PC-3 (cell line): ENCODE measurements around the gene PRPF40B.

Experiments
- CTCF ChIP-seq: fragments of 300-600 bp; sonication (generic); conservative IDR thresholded peaks from 2 replicates; pipeline ENCODE4 v1.5.1; 2017; ENCODE audit warnings: antibody characterized with exemption, low read depth, mild to moderate bottlenecking, low read length
- EZH2 ChIP-seq: fragments of 300-600 bp; sonication (generic); IDR thresholded peaks from one replicate; pipeline ENCODE4 v1.6.1; 2017; ENCODE audit warnings: antibody characterized with exemption, mild to moderate bottlenecking, low read length; ENCODE audit not compliant: unreplicated experiment

GRCh38 chr12:49635656-49636055, 12.3 kb downstream of the PRPF40B start:
- TF ChIP-seq CTCF, result no peak
- no peak for TF ChIP-seq EZH2
